Natural killer cell (primary cell): ENCODE data around the gene C6orf15. TPM values are rescaled to one million over a fixed set of nuclear protein-coding genes. Genes with fewer than 3 reads are reported as not detected.
A peak's percentile ranks its signal among the peaks of the same experiment; 100 is the strongest.

Experiments
- ATAC-seq, 3 donors: fragments of 150-1000 bp in 2 of 3; fragments of 200-7000 bp in 1 of 3; cut with Tn5 transposase; 1 replicate in 1 of 3; 2 replicates in 2 of 3; pipeline ENCODE4 v1.10.0; 2021; ENCODE audit warnings: mild to moderate bottlenecking in 2 of 3, moderate library complexity in 2 of 3
- DNase-seq, 2 donors: peaks; one replicate each; pipeline versions ENCODE4 v3.0.0 to v3.0.0-alpha.2; 2013 to 2021; ENCODE audit warnings: mixed read lengths in 1 of 2
- H3K27ac ChIP-seq: one replicate; pipeline ENCODE4 v1.5.1; 2013; ENCODE audit warnings: mild to moderate bottlenecking, low read length
- H3K27me3 ChIP-seq: one replicate; pipeline ENCODE4 v1.6.1; 2013; ENCODE audit warnings: low read length; ENCODE audit not compliant: control insufficient read depth, insufficient read depth
- H3K36me3 ChIP-seq: one replicate; pipeline ENCODE4 v1.6.1; 2013; ENCODE audit warnings: low read length; ENCODE audit not compliant: control insufficient read depth, insufficient read depth
- H3K4me1 ChIP-seq: one replicate; pipeline ENCODE4 v1.6.1; 2013; ENCODE audit warnings: low read length; ENCODE audit not compliant: control insufficient read depth, insufficient read depth
- H3K4me3 ChIP-seq: one replicate; pipeline ENCODE4 v1.5.1; 2013; ENCODE audit warnings: low read length
- H3K9me3 ChIP-seq: one replicate; pipeline ENCODE4 v1.6.1; 2013; ENCODE audit warnings: low read length; ENCODE audit not compliant: control insufficient read depth, insufficient read depth
- H3K27ac Mint-ChIP-seq, 2 donors: one replicate each; pipeline ENCODE4 v1.8.0; 2022; ENCODE audit warnings: mild to moderate bottlenecking in 2 of 2, mixed read lengths in 2 of 2, moderate library complexity in 1 of 2
- H3K27me3 Mint-ChIP-seq, 2 donors: one replicate each; pipeline ENCODE4 v1.8.0; 2022; ENCODE audit warnings: low read depth in 2 of 2, mixed read lengths in 2 of 2
- H3K36me3 Mint-ChIP-seq: one replicate; pipeline ENCODE4 v1.8.0; 2022; ENCODE audit warnings: mixed read lengths
- H3K4me1 Mint-ChIP-seq, 2 donors: one replicate each; pipeline ENCODE4 v1.8.0; 2022; ENCODE audit warnings: mixed read lengths in 2 of 2
- H3K4me3 Mint-ChIP-seq: one replicate; pipeline ENCODE4 v1.8.0; 2022; ENCODE audit warnings: mild to moderate bottlenecking, moderate library complexity, mixed read lengths
- H3K9me3 Mint-ChIP-seq, 2 donors: one replicate each; pipeline ENCODE4 v1.8.0; 2022; ENCODE audit warnings: mixed read lengths in 2 of 2
- CTCF ChIP-seq: fragments of 200-600 bp; IDR thresholded peaks from one replicate; pipeline ENCODE4 v1.8.0; 2022; ENCODE audit warnings: antibody characterized with exemption
- WGBS: methylation state at CpG from one replicate; pipeline ENCODE4 v1.1.7; 2013; ENCODE audit warnings: missing lambda C conversion rate; ENCODE audit not compliant: insufficient coverage; 5-methylcytosine and 5-hydroxymethylcytosine counted together
- intact Hi-C: fragments of 100-400 bp; cut with micrococcal nuclease; formaldehyde crosslinking; loops from one replicate; pipeline ENCODE4 v1.14.2; 2022
- total RNA-seq, 4 donors: library from RNA; stranded (reverse); fragments of 120-200 nt in 1 of 4; gene quantifications; one replicate each; pipeline versions ENCODE4 v1.2.3 to v1.2.4, GENCODE V29; 2013 to 2022

The C6orf15 gene
- total RNA-seq, result not detected
- not detected for total RNA-seq (2013)

GRCh38 chr6:31112478-31112877 lies at the start of gene C6orf15:
Gene C6orf15 (minus strand): TSS chr6:31112575. CDS start chr6:31112555, 20 bp downstream.
- Histone ChIP-seq H3K36me3 (no peaks in the 10 kb centered on the region), H3K27ac (no peak within 1 kb of the TSS), H3K4me1 (no peaks in the 10 kb centered on the region), H3K4me3 (no peak within 1 kb of the TSS), H3K9me3 (no peaks in the 10 kb centered on the region), H3K27me3 (no peaks in the 10 kb centered on the region)
- Mint-ChIP-seq H3K27me3 (peaks cover 23 to 47% of the 10 kb centered on the region in 2 donors), H3K9me3 (no peaks in the 10 kb centered on the region), H3K4me1 (no peaks in the 10 kb centered on the region), H3K4me3 (no peak within 1 kb of the TSS), H3K27ac (peak within 1 kb of the TSS in 1 of 2 donors; percentile 15), H3K36me3 (no peaks in the 10 kb centered on the region)
- ATAC-seq (no peak), DNase-seq (no peak)
- WGBS, result 80% methylated on average over 4 of the region's 5 CpGs
- intact Hi-C loops, result no loop called here
- TF ChIP-seq CTCF, result no peak

- Mint-ChIP-seq H3K9me3 (no peaks in the 10 kb centered on the region), H3K27ac (no peak overlapping the region), H3K27me3 (no peaks in the 10 kb centered on the region), H3K36me3 (no peaks in the 10 kb centered on the region), H3K4me1 (peaks cover 25 to 26% of the 10 kb centered on the region in 2 donors), H3K4me3 (no peak overlapping the region)
- no peak overlapping the region for H3K4me3 ChIP-seq
- no peak for TF ChIP-seq CTCF
- H3K27ac ChIP-seq, result no peak overlapping the region
- WGBS, result 97% methylated on average over 19 of the region's 19 CpGs
- H3K27me3 ChIP-seq, result no peaks in the 10 kb centered on the region
- H3K4me1 ChIP-seq, result peaks cover 20% of the 10 kb centered on the region
- no peaks in the 10 kb centered on the region for H3K36me3 ChIP-seq
- intact Hi-C loops, result no loop called here
- ATAC-seq, result no peak
- DNase-seq, result no peak
- H3K9me3 ChIP-seq, result no peaks in the 10 kb centered on the region
Measured at GRCh38 chr6:31161216-31162126, 49.1 kb upstream of the C6orf15 start.

GRCh38 chr6:31158863-31159855 lies 46.8 kb upstream of the C6orf15 start:
- Histone ChIP-seq H3K27ac (peak overlapping the region; percentile 14), H3K4me3 (peak overlapping the region; percentile 77), H3K9me3 (no peaks in the 10 kb centered on the region), H3K4me1 (peaks cover 20% of the 10 kb centered on the region), H3K36me3 (peaks cover 2% of the 10 kb centered on the region), H3K27me3 (no peaks in the 10 kb centered on the region)
- WGBS, result 27% methylated on average over 35 of the region's 35 CpGs
- H3K4me1 Mint-ChIP-seq, result peaks cover 25 to 26% of the 10 kb centered on the region in 2 donors
- H3K4me3 Mint-ChIP-seq, result peak overlapping the region; percentile 98
- no peaks in the 10 kb centered on the region for H3K9me3 Mint-ChIP-seq
- peak overlapping the region; percentile 85 to 87 for H3K27ac Mint-ChIP-seq
- DNase-seq, result peak in 1 of 2 donors; percentile 45
- intact Hi-C loops, result loop anchor here (2.0 kb wide), 1 partner anchor 38 kb away; no protein-coding TSS in a partner anchor
- TF ChIP-seq CTCF, result no peak
- no peaks in the 10 kb centered on the region for H3K27me3 Mint-ChIP-seq
- ATAC-seq, result no peak
- no peaks in the 10 kb centered on the region for H3K36me3 Mint-ChIP-seq
